Transverse colon (tissue), 4 donors: Measurements from ENCODE around the gene MOB2. TPM values are rescaled to one million over a fixed set of nuclear protein-coding genes. Genes with fewer than 3 reads are reported as not detected.

Experiments used
- DNase-seq: peaks from one replicate; pipeline ENCODE4 v3.0.0-alpha.2; 2019
- H3K27ac ChIP-seq, 4 donors: fragments of 200-600 bp; sonication (generic); 2 replicates each; pipeline ENCODE4 v1.5.1; 2016 to 2018; ENCODE audit warnings: inconsistent platforms in 4 of 4
- H3K27me3 ChIP-seq: fragments of 200-600 bp; sonication (generic); 2 replicates; pipeline ENCODE4 v1.5.1; 2017; ENCODE audit warnings: inconsistent platforms
- H3K36me3 ChIP-seq, 4 donors: fragments of 200-600 bp; sonication (generic); 2 replicates each; pipeline ENCODE4 v1.5.1; 2017 to 2019; ENCODE audit warnings: inconsistent platforms in 4 of 4
- H3K4me1 ChIP-seq, 4 donors: fragments of 200-600 bp; sonication (generic); 2 replicates each; pipeline ENCODE4 v1.5.1; 2017 to 2020; ENCODE audit warnings: inconsistent platforms in 4 of 4
- H3K4me3 ChIP-seq, 4 donors: fragments of 200-600 bp; sonication (generic); 1 replicate in 1 of 4; 2 replicates in 3 of 4; pipeline versions ENCODE4 v1.5.1 to v1.6.1; 2017 to 2019; ENCODE audit warnings: inconsistent platforms in 4 of 4
- H3K9me3 ChIP-seq, 2 donors: fragments of 200-600 bp; sonication (generic); 2 replicates each; pipeline ENCODE4 v1.5.1; 2017 to 2019; ENCODE audit warnings: inconsistent platforms in 2 of 2
- EP300 ChIP-seq: sonication (generic); formaldehyde crosslinking; IDR thresholded peaks from one replicate; pipeline ENCODE4 v1.6.1; 2017; ENCODE audit warnings: antibody characterized with exemption, low read depth
- POLR2A ChIP-seq: fragments of 450-650 bp; IDR thresholded peaks from one replicate; pipeline ENCODE4 v1.6.1; 2016; ENCODE audit warnings: antibody characterized with exemption, mild to moderate bottlenecking, moderate library complexity
- POLR2AphosphoS5 ChIP-seq, 3 donors: sonication (generic); formaldehyde crosslinking; IDR thresholded peaks; one replicate each; pipeline ENCODE4 v1.6.1; 2016; ENCODE audit warnings: antibody characterized with exemption in 3 of 3
- WGBS, 2 donors: methylation state at CpG; one replicate each; pipeline ENCODE4 v1.1.5; 2018; ENCODE audit warnings: low coverage in 1 of 2; 5-methylcytosine and 5-hydroxymethylcytosine counted together
- in situ Hi-C, 4 donors: fragments of 200-750 bp; cut with MboI; loops; one replicate each; pipeline versions ENCODE4 v1.15.0 to v1.15.1; 2017; ENCODE audit warnings: low sequenced_read_pairs in 3 of 4, low pct_ligation_motif_present in 1 of 4, low pct_unique_long_range_greater_than_20kb in 1 of 4
- intact Hi-C: fragments of 100-400 bp; cut with DNase I; formaldehyde crosslinking; loops from one replicate; pipeline ENCODE4 v1.15.1; 2023; ENCODE audit warnings: low total_unique reads
- total RNA-seq, 4 donors: library from RNA; depleted of rRNA; stranded (reverse); fragments of >200 nt; gene quantifications; one replicate each; pipeline ENCODE4 v1.1.0, GENCODE V29; 2016
- TF ChIP-seq, protein P1 (sequence below), 5 experiments: fragments of 200-600 bp in 3 of 5; fragments of 450-650 bp in 2 of 5; sonication (generic) in 3 of 5; IDR thresholded peaks; 1 replicate in 2 of 5; 2 replicates in 3 of 5; pipeline ENCODE4 v1.5.1; 2016 to 2017; ENCODE audit warnings: antibody characterized with exemption in 5 of 5, inconsistent platforms in 3 of 5, mild to moderate bottlenecking in 2 of 5, moderate library complexity in 1 of 5

MOB2 gene
- total RNA-seq, 4 donors from 2014 or later: 22.8 to 56.7 (median 42.4) TPM

DNA sequence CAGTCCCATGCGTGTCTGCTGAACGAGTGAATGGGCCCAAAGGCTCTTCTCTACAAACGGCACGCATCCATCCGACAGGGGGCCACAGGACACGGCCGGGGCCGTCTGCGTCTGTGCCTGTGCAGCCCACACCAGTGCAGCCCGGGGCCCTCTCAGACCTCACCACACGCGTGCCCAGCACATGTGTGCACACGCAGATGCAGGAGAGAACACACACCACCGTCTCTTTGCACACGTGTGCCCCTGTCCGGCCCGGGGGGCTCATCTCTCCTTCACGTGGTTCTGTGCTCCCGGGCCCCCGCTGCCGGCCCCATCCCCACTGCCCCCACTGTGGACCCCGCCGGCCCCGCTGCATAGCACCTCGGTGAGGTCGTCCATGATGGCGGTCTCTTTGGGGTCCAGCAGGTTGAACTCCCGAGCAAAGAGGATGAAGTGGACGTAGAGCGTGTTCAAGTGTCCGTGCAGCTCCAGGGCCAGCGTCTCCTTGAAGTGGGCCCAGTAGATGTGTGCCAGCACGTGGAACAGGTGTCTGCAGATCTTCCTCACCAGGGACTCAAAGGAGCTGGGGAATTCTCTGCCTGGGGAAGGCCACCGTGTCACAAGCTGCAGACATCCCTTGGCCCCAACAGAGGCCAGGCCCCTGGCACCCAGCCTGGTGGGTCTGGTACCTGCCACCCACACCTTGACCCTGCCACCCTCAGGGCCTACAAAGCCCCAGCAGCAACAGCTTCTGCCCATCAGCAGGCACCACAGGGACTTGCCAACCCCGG is 16.5 kb downstream of the MOB2 start:
- Histone ChIP-seq H3K9me3 (no peaks in the 10 kb centered on the region), H3K4me1 (no peaks in the 10 kb centered on the region), H3K4me3 (no peak overlapping the region), H3K27ac (no peak overlapping the region), H3K27me3 (no peaks in the 10 kb centered on the region), H3K36me3 (peaks cover 0 to 24% (median 0%) of the 10 kb centered on the region in 4 donors)
- in situ Hi-C loops (no loop called here), intact Hi-C loops (no loop called here)
- TF ChIP-seq POLR2A: no peak
- no peak for TF ChIP-seq POLR2AphosphoS5 (IDR thresholded peaks at IDR 0.05)
- TF ChIP-seq EP300: no peak
- TF ChIP-seq, protein P1, sequence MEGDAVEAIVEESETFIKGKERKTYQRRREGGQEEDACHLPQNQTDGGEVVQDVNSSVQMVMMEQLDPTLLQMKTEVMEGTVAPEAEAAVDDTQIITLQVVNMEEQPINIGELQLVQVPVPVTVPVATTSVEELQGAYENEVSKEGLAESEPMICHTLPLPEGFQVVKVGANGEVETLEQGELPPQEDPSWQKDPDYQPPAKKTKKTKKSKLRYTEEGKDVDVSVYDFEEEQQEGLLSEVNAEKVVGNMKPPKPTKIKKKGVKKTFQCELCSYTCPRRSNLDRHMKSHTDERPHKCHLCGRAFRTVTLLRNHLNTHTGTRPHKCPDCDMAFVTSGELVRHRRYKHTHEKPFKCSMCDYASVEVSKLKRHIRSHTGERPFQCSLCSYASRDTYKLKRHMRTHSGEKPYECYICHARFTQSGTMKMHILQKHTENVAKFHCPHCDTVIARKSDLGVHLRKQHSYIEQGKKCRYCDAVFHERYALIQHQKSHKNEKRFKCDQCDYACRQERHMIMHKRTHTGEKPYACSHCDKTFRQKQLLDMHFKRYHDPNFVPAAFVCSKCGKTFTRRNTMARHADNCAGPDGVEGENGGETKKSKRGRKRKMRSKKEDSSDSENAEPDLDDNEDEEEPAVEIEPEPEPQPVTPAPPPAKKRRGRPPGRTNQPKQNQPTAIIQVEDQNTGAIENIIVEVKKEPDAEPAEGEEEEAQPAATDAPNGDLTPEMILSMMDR (IDR thresholded peaks at IDR 0.05): no peak
- no peak for DNase-seq
- 72 to 92% methylated on average over 2 to 33 of the region's 35 CpGs for WGBS, 2 donors

DNA sequence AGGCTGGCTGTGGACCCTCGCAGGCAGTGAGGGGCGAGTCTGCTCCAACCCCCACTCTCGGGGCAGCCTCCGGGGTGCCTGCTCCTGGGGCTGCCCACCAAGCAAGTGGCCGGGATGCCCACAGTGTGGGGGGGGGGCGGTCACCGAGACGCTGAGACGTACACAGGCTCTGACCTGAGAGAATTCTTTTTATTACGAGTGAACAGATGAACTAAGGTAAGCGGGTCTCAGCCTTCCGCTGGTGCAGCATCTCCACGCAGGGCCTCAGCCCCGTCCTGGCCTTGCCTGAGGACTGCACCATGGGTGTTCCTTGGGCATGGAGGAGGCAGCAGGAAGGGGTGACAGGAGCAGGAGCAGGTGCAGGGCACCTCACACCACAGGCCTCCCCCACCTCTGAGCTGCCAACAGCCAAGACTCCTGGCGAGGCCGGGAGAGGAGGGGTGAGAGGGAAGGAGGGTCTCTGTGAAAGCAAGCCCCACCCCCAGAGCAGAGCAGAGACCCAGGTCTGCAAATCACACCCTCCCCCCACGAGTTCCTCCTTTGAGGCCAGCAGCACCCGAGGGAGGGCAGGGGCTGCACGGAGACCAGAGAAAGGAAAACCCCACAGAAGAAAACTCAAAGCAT is 17.2 kb downstream of the MOB2 start:
- WGBS, 2 donors: 41 to 75% methylated on average over 5 to 12 of the region's 19 CpGs

DNA sequence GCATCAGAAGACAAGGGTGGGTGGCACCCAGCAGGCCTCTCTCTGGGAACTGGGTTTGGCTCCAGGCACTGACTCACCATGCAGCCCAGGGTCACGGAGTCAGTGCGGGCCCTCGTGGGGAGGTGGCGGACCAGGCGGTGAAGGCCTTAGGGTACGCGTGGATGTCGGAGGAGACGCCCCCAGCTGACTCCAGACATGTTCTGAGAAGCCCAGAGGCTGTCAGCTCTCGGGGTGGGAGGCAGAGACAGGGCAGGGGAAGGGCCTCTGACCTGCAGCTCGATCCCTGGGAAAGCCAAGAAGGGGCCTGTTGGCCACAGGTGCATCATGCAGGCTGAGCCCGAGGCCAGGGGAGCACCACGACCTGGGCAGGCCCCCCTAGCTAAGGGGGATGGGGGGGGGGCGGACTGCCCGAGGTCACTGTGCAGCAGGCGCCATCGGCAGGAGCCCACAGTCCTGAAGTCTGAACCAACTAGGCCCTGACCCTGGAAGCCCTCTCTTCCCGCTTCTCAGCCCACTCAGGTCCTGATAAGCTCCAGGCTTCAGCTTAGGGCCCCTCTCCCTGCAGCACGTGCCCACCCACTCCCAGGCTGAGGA is 18.0 kb downstream of the MOB2 start:
- TF ChIP-seq, protein P1 (IDR thresholded peaks at IDR 0.05): no peak
- TF ChIP-seq EP300 (no peak), POLR2AphosphoS5 (IDR thresholded peaks at IDR 0.05) (no peak), POLR2A (no peak)
- Histone ChIP-seq H3K4me1 (no peaks in the 10 kb centered on the region), H3K4me3 (no peak overlapping the region), H3K27me3 (no peaks in the 10 kb centered on the region), H3K9me3 (no peaks in the 10 kb centered on the region), H3K27ac (peak overlapping the region in 2 of 4 donors; percentile 11 to 34), H3K36me3 (peaks cover 0 to 20% (median 0%) of the 10 kb centered on the region in 4 donors)
- in situ Hi-C loops: no loop called here
- WGBS, 2 donors: 81 to 84% methylated on average over 4 to 19 of the region's 19 CpGs
- intact Hi-C loops: no loop called here
- no peak for DNase-seq

More for the DNA sequence above, 17.2 kb downstream of the MOB2 start:
- H3K4me3 ChIP-seq: no peak overlapping the region
- no peaks in the 10 kb centered on the region for H3K27me3 ChIP-seq
- DNase-seq: no peak
- no peak for TF ChIP-seq POLR2A
- TF ChIP-seq EP300: no peak
- no peak for TF ChIP-seq POLR2AphosphoS5 (IDR thresholded peaks at IDR 0.05)
- TF ChIP-seq, protein P1 (IDR thresholded peaks at IDR 0.05): no peak
- H3K27ac ChIP-seq: peak overlapping the region in 1 of 4 donors; percentile 34
- peaks cover 0 to 24% (median 0%) of the 10 kb centered on the region in 4 donors for H3K36me3 ChIP-seq
- H3K9me3 ChIP-seq: no peaks in the 10 kb centered on the region
- H3K4me1 ChIP-seq: no peaks in the 10 kb centered on the region
- intact Hi-C loops: no loop called here
- in situ Hi-C loops: no loop called here

DNA sequence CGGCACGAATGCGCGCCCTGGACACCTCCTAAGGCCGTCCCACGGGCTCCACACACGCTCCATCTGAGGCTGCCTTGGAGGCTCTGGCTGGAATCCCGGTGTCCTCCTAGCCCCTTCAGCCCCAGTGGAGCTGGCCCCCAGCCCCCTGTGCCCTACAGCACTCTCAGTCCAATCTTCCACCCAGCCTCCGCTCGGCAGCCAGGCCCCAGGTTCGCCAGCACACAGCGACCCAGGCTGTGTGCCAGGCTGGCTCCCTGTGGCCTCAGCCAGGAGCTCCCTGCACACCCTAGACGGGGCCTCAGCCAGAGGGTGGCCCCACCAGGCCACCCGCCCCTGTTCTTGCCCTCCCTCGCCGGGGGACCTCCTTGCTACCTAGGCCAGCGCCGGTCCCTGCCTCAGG is 18.6 kb downstream of the MOB2 start:
- no peak for DNase-seq
- Histone ChIP-seq H3K4me3 (no peak overlapping the region), H3K36me3 (peaks cover 0 to 17% (median 0%) of the 10 kb centered on the region in 4 donors), H3K9me3 (no peaks in the 10 kb centered on the region), H3K4me1 (no peaks in the 10 kb centered on the region), H3K27me3 (no peaks in the 10 kb centered on the region), H3K27ac (peak overlapping the region in 2 of 4 donors; percentile 11 to 34)
- WGBS, 2 donors: 92% methylated on average over 18 of the region's 18 CpGs; no CpG with 5 or more reads in 1 of the 2 donors
- in situ Hi-C loops (no loop called here), intact Hi-C loops (no loop called here)
- TF ChIP-seq POLR2AphosphoS5 (IDR thresholded peaks at IDR 0.05): no peak
- TF ChIP-seq, protein P1 (IDR thresholded peaks at IDR 0.05): no peak
- TF ChIP-seq POLR2A: no peak
- TF ChIP-seq EP300: no peak
